ENCODE results near the gene TMEM30B.

- TF ChIP-seq CTCF (IDR thresholded peaks at IDR 0.05) (no peak), EP300 (IDR thresholded peaks at IDR 0.05) (no peak), POLR2A (IDR thresholded peaks at IDR 0.05; ENCODE audit: low read depth) (no peak), POLR2AphosphoS5 (IDR thresholded peaks at IDR 0.05) (no peak)
Observed at GRCh38 chr14:61300754-61301153, 19.6 kb upstream of the TMEM30B start.
